HG02973 (cell line): Measurements from ENCODE around the gene OLIG3.

Experiments used
- ATAC-seq: cut with Tn5 transposase; IDR thresholded peaks from one replicate; pipeline ENCODE4 v1.9.1; 2021; ENCODE audit warnings: moderate library complexity; ENCODE audit not compliant: unreplicated experiment

Gene OLIG3

DNA sequence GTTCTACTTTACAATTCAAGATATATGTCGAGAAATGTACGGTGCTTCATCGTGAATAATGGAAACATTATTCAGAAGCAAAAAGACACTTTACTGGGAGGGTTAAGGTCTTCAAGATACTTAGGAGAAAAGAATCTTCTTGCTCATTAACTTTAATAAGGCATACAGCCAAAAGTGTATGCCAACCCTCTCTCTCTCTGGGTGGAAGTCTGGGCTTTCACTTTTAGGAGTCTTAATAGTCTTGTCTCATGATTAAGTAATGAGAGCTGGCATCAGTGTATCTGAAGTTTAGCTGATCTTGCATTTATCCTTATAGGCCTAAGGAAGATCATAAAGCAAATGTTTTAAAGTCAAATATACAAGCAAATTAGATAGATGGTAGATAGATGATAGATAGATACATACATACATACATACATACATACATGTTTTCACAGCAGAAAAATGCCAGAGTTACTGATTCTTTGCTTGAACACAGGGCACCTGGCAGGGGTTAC, 21.5 kb downstream of the OLIG3 start:
- no peak for ATAC-seq

DNA sequence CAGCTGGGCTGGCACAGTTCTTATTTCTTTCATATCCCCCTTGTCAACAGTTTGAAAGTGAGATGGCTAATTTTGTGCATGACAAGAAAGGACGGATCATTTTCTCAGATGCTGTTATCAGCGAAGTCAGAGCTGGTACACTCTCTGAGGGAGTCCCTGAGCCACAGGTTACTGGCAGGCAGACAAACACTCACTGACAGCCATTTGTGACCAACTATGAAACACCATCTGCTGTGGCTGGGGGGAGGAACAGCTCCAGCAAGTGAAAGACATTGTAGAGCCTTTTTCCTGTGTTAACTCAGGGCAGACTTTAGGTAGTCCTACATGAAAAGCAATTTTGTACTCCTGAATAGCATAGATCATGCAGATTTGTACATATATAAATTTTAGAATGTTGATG, 22.2 kb downstream of the OLIG3 start:
- ATAC-seq: no peak

DNA sequence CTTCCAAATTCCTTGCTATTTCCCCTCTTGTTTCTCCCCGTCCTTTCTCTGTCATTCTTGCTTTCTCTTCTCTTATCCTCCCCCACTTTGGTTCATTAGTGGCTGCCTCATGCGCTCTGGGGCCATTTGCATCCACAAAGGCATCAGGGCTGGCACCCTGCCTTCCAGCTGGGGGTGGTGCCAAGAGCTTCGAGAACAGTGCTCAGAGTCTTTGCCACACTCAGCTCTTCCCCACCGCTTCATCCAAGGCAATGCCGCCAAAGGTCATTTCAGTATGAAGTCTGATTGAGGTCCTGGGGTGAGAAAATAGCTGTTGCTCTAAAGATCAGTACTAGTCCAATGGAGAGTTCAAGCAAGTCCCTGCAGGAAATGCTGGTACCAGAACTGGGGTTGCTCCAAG, 22.7 kb downstream of the OLIG3 start:
- ATAC-seq: no peak

DNA sequence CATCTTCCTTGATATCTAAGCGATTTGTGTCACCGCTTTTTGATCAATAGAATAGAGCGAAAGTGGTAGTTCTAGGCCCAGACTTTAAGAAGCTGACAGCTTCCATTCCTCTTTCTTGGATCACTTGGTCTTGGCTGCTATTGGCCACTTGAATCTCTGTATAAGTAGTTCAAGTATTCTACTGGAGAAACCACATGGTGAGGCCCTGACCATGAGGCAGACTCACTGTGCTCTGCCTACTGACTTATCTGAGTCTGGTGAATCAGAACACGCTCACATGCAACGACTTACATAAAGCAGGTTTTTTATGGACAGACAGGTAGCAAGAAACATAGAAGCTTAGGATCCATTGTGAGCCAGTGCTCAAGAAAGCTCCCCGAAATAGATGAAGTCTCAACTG, 27.0 kb downstream of the OLIG3 start:
- ATAC-seq: no peak

DNA sequence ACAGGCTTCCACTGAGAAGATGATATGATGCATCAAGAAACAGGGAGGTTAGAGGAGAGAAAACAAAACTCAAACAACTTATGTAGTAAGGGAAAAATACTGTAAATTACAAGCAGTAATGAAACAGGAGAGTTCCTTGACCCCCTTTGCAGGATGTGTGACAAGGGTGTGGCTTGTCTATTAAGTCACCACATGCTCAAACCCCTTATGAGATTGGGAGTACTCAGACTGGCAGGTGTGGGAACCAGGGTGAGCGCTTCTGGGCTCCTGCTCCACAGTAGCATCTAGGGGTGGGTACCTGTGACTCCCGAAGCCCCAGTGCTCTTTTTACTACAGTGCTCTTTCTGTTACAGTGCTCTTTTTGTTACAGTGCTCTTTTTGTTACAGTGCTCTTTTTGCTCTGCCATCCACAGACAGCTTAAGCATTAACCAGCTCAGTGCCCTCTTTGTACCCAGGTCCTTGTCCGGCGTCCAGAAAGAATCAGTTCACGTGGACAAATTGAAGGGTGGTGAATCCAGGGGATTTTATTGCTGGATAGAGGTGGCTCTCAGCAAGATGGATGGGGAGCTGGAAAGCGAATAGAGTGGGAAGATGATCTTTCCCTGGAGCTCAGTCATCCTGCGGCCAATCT, 28.7 kb downstream of the OLIG3 start:
- ATAC-seq: no peak

DNA sequence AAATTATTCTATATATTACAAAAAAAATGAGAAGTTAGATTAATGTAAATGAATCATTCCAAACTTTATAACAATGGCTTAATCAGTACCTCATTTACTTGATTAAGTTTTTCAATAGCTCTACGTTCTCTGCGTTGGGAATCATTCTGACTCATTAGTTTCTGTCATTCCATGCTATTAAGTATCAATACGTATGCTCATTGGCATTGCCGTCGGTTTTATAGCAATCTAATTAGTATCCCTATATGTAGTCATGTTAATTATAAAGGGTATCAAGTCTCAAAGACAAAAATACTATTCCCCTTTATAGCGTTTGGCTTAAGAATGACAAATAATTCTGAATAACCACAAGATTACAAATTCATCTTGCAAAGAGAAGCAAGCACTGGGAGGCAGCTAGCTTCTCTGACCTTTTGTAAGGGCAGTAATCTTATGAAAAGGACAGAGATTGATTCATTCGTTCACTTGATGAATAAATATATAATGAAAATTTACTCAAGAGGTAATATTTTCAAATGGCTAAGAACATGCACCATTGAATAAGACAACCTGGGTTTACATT, 41.8 kb downstream of the OLIG3 start:
- no peak for ATAC-seq

DNA sequence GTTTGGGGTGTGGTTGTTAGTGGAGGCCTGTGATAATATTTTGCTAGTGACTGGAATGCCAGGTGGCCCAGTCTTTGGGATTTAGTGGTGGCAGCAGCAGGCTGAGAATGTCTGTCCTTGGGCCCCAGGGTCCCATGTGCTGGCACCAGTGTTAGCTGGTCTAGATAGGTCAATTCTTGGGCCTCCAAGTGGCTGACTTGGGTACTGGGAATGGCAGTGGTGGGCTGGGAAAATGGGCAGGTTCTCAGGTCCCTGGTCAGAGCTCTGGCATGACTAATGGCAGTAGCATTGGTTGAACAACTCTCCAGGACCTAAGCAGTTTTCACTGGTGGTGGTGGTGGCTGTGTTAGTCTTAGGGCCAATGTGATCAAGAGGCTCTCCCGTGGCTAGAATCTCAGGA, 50.3 kb downstream of the OLIG3 start:
- no peak for ATAC-seq
